Tibial nerve (tissue), 3 donors: ENCODE data around the gene EPB41L4B.

Experiments
- CTCF ChIP-seq, 5 experiments: fragments of 200-600 bp in 3 of 5; fragments of 450-650 bp in 2 of 5; sonication (generic) in 3 of 5; IDR thresholded peaks; one replicate each; pipeline ENCODE4 v1.5.1; 2016 to 2019; ENCODE audit warnings: antibody characterized with exemption in 5 of 5, mild to moderate bottlenecking in 3 of 5, moderate library complexity in 2 of 5
- POLR2A ChIP-seq, 2 donors: fragments of 450-650 bp; IDR thresholded peaks; one replicate each; pipeline ENCODE4 v1.6.1; 2017; ENCODE audit warnings: antibody characterized with exemption in 2 of 2, mild to moderate bottlenecking in 2 of 2, moderate library complexity in 2 of 2

DNA sequence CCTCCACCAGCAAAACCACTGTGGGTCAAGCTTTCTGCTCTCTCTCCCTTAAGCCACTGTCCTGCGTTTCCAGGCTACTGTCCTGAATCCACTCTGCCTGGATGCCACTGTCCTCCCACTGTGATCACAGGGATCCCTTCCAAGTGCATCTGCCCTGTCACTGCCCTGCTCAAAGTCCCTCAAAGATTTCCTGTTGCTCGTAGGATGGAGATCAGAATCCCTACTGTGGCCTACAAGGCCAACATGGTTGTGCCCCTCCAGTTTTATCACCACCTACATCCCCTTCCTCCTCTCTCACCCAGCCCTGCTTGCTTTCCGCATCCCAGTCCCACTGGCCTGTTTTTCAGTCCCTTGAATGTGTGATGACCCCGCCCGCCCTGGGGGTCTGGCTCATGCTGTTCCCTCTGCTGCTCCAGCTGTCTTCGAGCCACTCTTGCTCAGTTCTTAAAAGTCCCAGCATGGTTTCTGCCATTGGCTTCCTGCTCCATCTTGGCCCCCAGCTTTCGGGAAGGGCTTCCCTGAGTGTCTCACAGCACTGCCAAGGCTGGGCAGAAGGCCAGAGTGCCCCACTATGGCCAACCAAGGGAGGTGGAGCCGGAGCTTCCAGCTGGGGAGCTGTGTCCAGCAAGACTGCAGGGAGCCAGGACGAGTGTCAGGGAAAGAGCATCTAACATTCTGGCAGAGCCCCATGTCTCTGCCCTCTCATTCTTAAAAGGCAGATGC, 140.9 kb downstream of the EPB41L4B start:
- TF ChIP-seq POLR2A (IDR thresholded peaks at IDR 0.05) (no peak), CTCF (IDR thresholded peaks at IDR 0.05) (no peak)
